ENCODE data around the gene NTNG2. TPM values are rescaled to one million over a fixed set of nuclear protein-coding genes. Genes with fewer than 3 reads are reported as not detected.

The NTNG2 gene
- total RNA-seq, 2 experiments from 2014 or later, result 10.9 to 15.6 TPM

- Mint-ChIP-seq H3K4me3 (no peak overlapping the region), H3K4me1 (no peaks in the 10 kb centered on the region), H3K9me3 (no peaks in the 10 kb centered on the region), H3K36me3 (no peaks in the 10 kb centered on the region), H3K27ac (peak overlapping the region; percentile 32), H3K27me3 (peaks cover 6% of the 10 kb centered on the region)
- ATAC-seq (ENCODE audit: low read depth) (peak; percentile 63), DNase-seq (no peak)
- POLR2A ChIA-PET, result no interaction called here
These were observed 46.2 kb downstream of the NTNG2 start for GRCh38 chr9:132207839-132208615.

GRCh38 chr9:132209228-132209627 lies 47.4 kb downstream of the NTNG2 start:
- DNase-seq, result no peak
- H3K4me1 Mint-ChIP-seq, result no peaks in the 10 kb centered on the region
- no peaks in the 10 kb centered on the region for H3K9me3 Mint-ChIP-seq
- peaks cover 5% of the 10 kb centered on the region for H3K27me3 Mint-ChIP-seq
- no peak overlapping the region for H3K4me3 Mint-ChIP-seq
- ATAC-seq (ENCODE audit: low read depth), result no peak
- no peaks in the 10 kb centered on the region for H3K36me3 Mint-ChIP-seq
- no peak overlapping the region for H3K27ac Mint-ChIP-seq
- POLR2A ChIA-PET, result no interaction called here

- Mint-ChIP-seq H3K36me3 (no peaks in the 10 kb centered on the region), H3K4me3 (no peak overlapping the region), H3K27me3 (no peaks in the 10 kb centered on the region), H3K9me3 (no peaks in the 10 kb centered on the region), H3K4me1 (no peaks in the 10 kb centered on the region), H3K27ac (no peak overlapping the region)
- DNase-seq (no peak), ATAC-seq (ENCODE audit: low read depth) (no peak)
- POLR2A ChIA-PET, result no interaction called here
These were observed 48.8 kb downstream of the NTNG2 start for GRCh38 chr9:132210472-132211145.

DNA sequence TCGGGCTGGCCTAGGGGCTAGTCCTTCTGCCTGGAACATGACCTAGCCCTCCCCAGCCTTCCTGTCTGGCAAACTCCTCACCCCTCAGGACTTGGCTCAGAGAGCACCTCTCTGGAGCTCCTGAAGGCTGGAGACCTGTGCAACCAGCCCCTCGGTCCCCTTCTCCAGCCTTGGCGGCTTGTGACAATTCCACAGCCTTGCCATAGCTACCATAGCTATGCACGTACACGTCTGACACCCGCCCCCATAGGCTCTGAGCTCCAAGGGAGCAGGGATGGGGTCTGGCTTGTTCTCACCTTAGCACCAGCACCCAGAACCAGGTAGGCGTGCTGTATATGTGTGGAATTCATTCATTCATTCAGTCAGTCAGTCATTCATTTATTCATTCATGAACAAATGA lies 49.7 kb downstream of the NTNG2 start:
- POLR2A ChIA-PET, result no interaction called here
- ATAC-seq (ENCODE audit: low read depth) (no peak), DNase-seq (no peak)
- Mint-ChIP-seq H3K36me3 (no peaks in the 10 kb centered on the region), H3K9me3 (no peaks in the 10 kb centered on the region), H3K4me1 (no peaks in the 10 kb centered on the region), H3K27me3 (no peaks in the 10 kb centered on the region), H3K27ac (no peak overlapping the region), H3K4me3 (no peak overlapping the region)

DNA sequence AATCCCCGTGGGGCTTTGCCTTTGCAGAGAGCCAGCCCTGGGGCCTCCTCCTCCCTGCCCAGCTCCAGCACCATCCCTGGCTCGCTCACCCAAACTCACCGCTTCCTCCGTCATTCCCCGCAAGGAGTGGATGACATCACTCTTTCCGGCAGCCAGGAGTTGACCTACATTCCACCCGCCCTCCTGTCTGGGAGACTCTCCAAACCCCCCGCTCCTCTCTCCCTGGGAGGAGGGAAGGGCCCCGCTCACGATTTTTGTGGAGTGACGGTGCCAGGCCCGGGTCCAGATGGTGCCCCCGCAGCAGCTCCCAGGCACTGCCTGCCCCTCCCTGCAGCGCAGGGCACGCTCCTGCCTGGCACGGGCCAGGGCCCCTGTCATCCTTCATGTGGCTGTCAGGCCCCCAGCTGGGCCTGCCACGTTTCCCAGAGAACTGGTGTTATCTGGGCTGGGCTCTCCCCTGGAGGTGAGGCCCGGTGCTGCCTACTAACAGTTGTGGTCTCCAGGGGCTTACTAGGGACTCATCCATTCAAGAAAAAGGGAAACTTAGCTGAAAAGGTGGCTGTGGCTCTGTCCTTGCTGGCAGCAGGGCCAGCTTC lies 52.3 kb downstream of the NTNG2 start:
- Mint-ChIP-seq H3K27ac (no peak overlapping the region), H3K4me1 (peaks cover 4% of the 10 kb centered on the region), H3K27me3 (no peaks in the 10 kb centered on the region), H3K36me3 (no peaks in the 10 kb centered on the region), H3K9me3 (no peaks in the 10 kb centered on the region), H3K4me3 (no peak overlapping the region)
- DNase-seq, result no peak
- ATAC-seq (ENCODE audit: low read depth), result no peak
- POLR2A ChIA-PET, result no interaction called here

GRCh38 chr9:132216861-132217619 lies 55.2 kb downstream of the NTNG2 start:
- ATAC-seq (ENCODE audit: low read depth), result peak; percentile 47
- POLR2A ChIA-PET, result no interaction called here
- no peak overlapping the region for H3K4me3 Mint-ChIP-seq
- peaks cover 4% of the 10 kb centered on the region for H3K4me1 Mint-ChIP-seq
- no peaks in the 10 kb centered on the region for H3K36me3 Mint-ChIP-seq
- H3K27me3 Mint-ChIP-seq, result peaks cover 6% of the 10 kb centered on the region
- DNase-seq, result no peak
- H3K27ac Mint-ChIP-seq, result no peak overlapping the region
- H3K9me3 Mint-ChIP-seq, result no peaks in the 10 kb centered on the region

GRCh38 chr9:132218208-132218607 lies 56.4 kb downstream of the NTNG2 start:
- Mint-ChIP-seq H3K27me3 (peaks cover 6% of the 10 kb centered on the region), H3K9me3 (no peaks in the 10 kb centered on the region), H3K4me3 (no peak overlapping the region), H3K4me1 (peaks cover 4% of the 10 kb centered on the region), H3K36me3 (no peaks in the 10 kb centered on the region), H3K27ac (no peak overlapping the region)
- ATAC-seq (ENCODE audit: low read depth) (no peak), DNase-seq (no peak)
- POLR2A ChIA-PET, result no interaction called here

- no peak overlapping the region for H3K4me3 Mint-ChIP-seq
- H3K4me1 Mint-ChIP-seq, result peaks cover 4% of the 10 kb centered on the region
- H3K36me3 Mint-ChIP-seq, result no peaks in the 10 kb centered on the region
- POLR2A ChIA-PET, result no interaction called here
- no peak overlapping the region for H3K27ac Mint-ChIP-seq
- ATAC-seq (ENCODE audit: low read depth) (no peak), DNase-seq (no peak)
- peaks cover 6% of the 10 kb centered on the region for H3K27me3 Mint-ChIP-seq
- H3K9me3 Mint-ChIP-seq, result no peaks in the 10 kb centered on the region
These were observed 60.1 kb downstream of the NTNG2 start for GRCh38 chr9:132221941-132222340.

- Mint-ChIP-seq H3K4me3 (no peak overlapping the region), H3K4me1 (peaks cover 2% of the 10 kb centered on the region), H3K27ac (no peak overlapping the region), H3K9me3 (no peaks in the 10 kb centered on the region), H3K27me3 (peaks cover 6% of the 10 kb centered on the region), H3K36me3 (no peaks in the 10 kb centered on the region)
- ATAC-seq (ENCODE audit: low read depth) (no peak), DNase-seq (no peak)
- POLR2A ChIA-PET, result no interaction called here
These were observed 62.8 kb downstream of the NTNG2 start for GRCh38 chr9:132224645-132225044.

- DNase-seq (no peak), ATAC-seq (ENCODE audit: low read depth) (no peak)
- H3K4me1 Mint-ChIP-seq, result peaks cover 2% of the 10 kb centered on the region
- no peaks in the 10 kb centered on the region for H3K36me3 Mint-ChIP-seq
- H3K27me3 Mint-ChIP-seq, result peaks cover 3% of the 10 kb centered on the region
- no peak overlapping the region for H3K27ac Mint-ChIP-seq
- POLR2A ChIA-PET, result no interaction called here
- H3K4me3 Mint-ChIP-seq, result no peak overlapping the region
- no peaks in the 10 kb centered on the region for H3K9me3 Mint-ChIP-seq
These were observed 64.9 kb downstream of the NTNG2 start for GRCh38 chr9:132226571-132227430.

DNA sequence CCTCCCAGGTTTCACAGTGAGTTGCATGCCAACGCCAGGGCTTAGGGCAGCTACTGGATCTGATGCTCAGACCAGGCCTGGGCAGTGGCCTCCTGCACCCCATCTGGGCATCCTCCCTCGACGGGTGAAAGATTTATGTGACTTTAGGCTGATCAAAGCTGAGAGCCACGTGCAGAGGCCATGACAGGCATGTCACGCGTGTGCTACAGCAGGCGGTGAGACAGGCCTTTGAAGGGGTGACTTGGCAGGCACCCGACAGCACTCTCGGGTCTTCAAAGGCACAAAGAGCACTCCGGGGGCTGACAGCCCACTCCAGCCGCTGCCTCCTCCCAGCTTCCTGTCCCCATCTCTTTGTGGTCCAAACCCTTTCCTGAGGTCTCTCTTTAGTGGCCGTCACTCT lies 66.2 kb downstream of the NTNG2 start:
- Mint-ChIP-seq H3K27me3 (peaks cover 2% of the 10 kb centered on the region), H3K4me1 (peaks cover 2% of the 10 kb centered on the region), H3K36me3 (no peaks in the 10 kb centered on the region), H3K9me3 (no peaks in the 10 kb centered on the region), H3K27ac (peak overlapping the region; percentile 14), H3K4me3 (no peak overlapping the region)
- ATAC-seq (ENCODE audit: low read depth) (no peak), DNase-seq (no peak)
- POLR2A ChIA-PET, result no interaction called here

DNA sequence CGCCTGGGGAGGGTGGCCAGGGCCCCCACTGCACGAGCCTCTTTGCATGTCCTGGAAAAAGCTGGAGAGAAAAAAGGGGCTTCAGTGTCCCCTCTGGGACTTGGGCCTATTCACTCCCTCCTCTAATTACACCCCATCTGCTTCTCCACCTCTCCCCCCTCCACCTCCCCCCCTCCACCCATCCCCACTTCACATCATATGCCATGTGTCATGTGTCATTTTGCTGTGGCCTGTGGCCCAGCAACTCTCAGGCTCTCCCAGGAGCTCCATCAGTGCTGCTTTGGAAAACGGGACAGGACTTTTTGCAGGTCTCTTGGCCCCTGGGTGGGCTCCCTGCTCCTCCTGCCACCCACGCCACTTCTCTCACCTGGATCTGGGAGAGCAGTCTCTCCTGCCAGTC lies 68.7 kb downstream of the NTNG2 start:
- no peak overlapping the region for H3K4me3 Mint-ChIP-seq
- peaks cover 2% of the 10 kb centered on the region for H3K4me1 Mint-ChIP-seq
- POLR2A ChIA-PET, result no interaction called here
- no peaks in the 10 kb centered on the region for H3K9me3 Mint-ChIP-seq
- H3K36me3 Mint-ChIP-seq, result no peaks in the 10 kb centered on the region
- no peak for DNase-seq
- no peak overlapping the region for H3K27ac Mint-ChIP-seq
- peaks cover 2% of the 10 kb centered on the region for H3K27me3 Mint-ChIP-seq
- ATAC-seq (ENCODE audit: low read depth), result no peak
